Neural cell (in vitro differentiated cells): ENCODE results near the gene ACLY.

Experiments
- CTCF ChIP-seq: fragments of 450-650 bp; IDR thresholded peaks from 2 replicates; pipeline ENCODE4 v1.5.1; 2014; ENCODE audit warnings: antibody characterized with exemption, mild to moderate bottlenecking, moderate library complexity; ENCODE audit not compliant: poor library complexity, severe bottlenecking
- EP300 ChIP-seq: fragments of 450-650 bp; conservative IDR thresholded peaks from 2 replicates; pipeline ENCODE4 v1.6.1; 2014; ENCODE audit warnings: antibody characterized with exemption, mild to moderate bottlenecking, moderate library complexity; ENCODE audit not compliant: poor library complexity, severe bottlenecking
- EZH2 ChIP-seq: fragments of 200-600, 300-800 bp; shearing (Covaris generic), sonication (generic); IDR thresholded peaks from 2 replicates; pipeline ENCODE4 v1.6.1; 2014; ENCODE audit warnings: antibody characterized with exemption, low read length, borderline replicate concordance, mild to moderate bottlenecking; ENCODE audit not compliant: insufficient read depth, poor library complexity, severe bottlenecking
- MXI1 ChIP-seq: fragments of 450-650 bp; conservative IDR thresholded peaks from 2 replicates; pipeline ENCODE4 v1.6.1; 2014; ENCODE audit warnings: antibody characterized with exemption, mild to moderate bottlenecking; ENCODE audit not compliant: poor library complexity, severe bottlenecking
- POLR2AphosphoS5 ChIP-seq: IDR thresholded peaks from 2 replicates; pipeline ENCODE4 v1.6.1; 2012
- RAD21 ChIP-seq: fragments of 450-650 bp; conservative IDR thresholded peaks from 2 replicates; pipeline ENCODE4 v1.6.1; 2014; ENCODE audit warnings: antibody characterized with exemption, mild to moderate bottlenecking, moderate library complexity
- REST ChIP-seq: IDR thresholded peaks from 2 replicates; pipeline ENCODE4 v1.6.1; 2012; ENCODE audit warnings: borderline replicate concordance
- SMC3 ChIP-seq: fragments of 450-650 bp; conservative IDR thresholded peaks from 2 replicates; pipeline ENCODE4 v1.6.1; 2014; ENCODE audit warnings: antibody characterized with exemption, mild to moderate bottlenecking, moderate library complexity; ENCODE audit not compliant: poor library complexity

- TF ChIP-seq EZH2 (no peak), SMC3 (no peak), CTCF (no peak), EP300 (no peak), POLR2AphosphoS5 (no peak), REST (no peak), RAD21 (no peak), MXI1 (no peak)
Observed at GRCh38 chr17:41904242-41904841, 14.4 kb downstream of the ACLY start.
